Adrenal gland (tissue), 12 donors: Measurements from ENCODE around the gene CALHM1. TPM values are rescaled to one million over a fixed set of nuclear protein-coding genes. Genes with fewer than 3 reads are reported as not detected.

Source experiments
- DNase-seq, 7 donors: peaks; one replicate each; pipeline ENCODE4 v3.0.0-alpha.2; 2019 to 2020
- H3K27ac ChIP-seq, 5 donors: fragments of 200-600 bp; sonication (generic) in 4 of 5; 1 replicate in 3 of 5; 2 replicates in 2 of 5; pipeline versions ENCODE4 v1.5.1 to v1.8.0; 2016 to 2020; ENCODE audit warnings: mild to moderate bottlenecking in 1 of 5
- H3K27me3 ChIP-seq: fragments of 200-600 bp; 2 replicates; pipeline ENCODE4 v1.8.0; 2021
- H3K36me3 ChIP-seq, 2 donors: fragments of 200-600 bp; replicated peaks in 1 of 2; 1 replicate in 1 of 2; 2 replicates in 1 of 2; pipeline versions ENCODE4 v1.5.1 to v1.8.0; 2018 to 2022
- H3K4me1 ChIP-seq, 2 donors: fragments of 200-600 bp; replicated peaks in 1 of 2; 1 replicate in 1 of 2; 2 replicates in 1 of 2; pipeline versions ENCODE4 v1.5.1 to v1.8.0; 2018 to 2021
- H3K4me3 ChIP-seq, 4 donors: fragments of 200-600 bp; sonication (generic) in 3 of 4; one replicate each; pipeline ENCODE4 v1.5.1; 2016 to 2018
- H3K9me3 ChIP-seq, 3 donors: fragments of 200-600 bp; sonication (generic) in 1 of 3; replicated peaks in 1 of 3; 1 replicate in 2 of 3; 2 replicates in 1 of 3; pipeline versions ENCODE4 v1.5.1 to v1.8.0; 2016 to 2021
- POLR2A ChIP-seq, 2 donors: fragments of 450-650 bp; IDR thresholded peaks; one replicate each; pipeline ENCODE4 v1.6.1; 2017; ENCODE audit warnings: antibody characterized with exemption in 2 of 2, mild to moderate bottlenecking in 2 of 2, moderate library complexity in 1 of 2
- WGBS, 4 donors: extraction: QIAGEN DNeasy Blood & Tissue Kit in 2 of 4; methylation state at CpG; one replicate each; pipeline versions ENCODE4 v1.1.5 to v1.1.7; 2013 to 2017; 5-methylcytosine and 5-hydroxymethylcytosine counted together
- intact Hi-C, 2 donors: fragments of 100-400 bp; cut with DNase I; formaldehyde crosslinking; loops; one replicate each; pipeline versions ENCODE4 v1.14.1 to v1.15.0; 2022 to 2023
- polyA plus RNA-seq, 3 donors: library from polyadenylated mRNA; stranded (reverse); fragments of 200-250 nt in 2 of 3; fragments of 350-450 nt in 1 of 3; fragmentation: Illumina TruSeq in 1 of 3; extraction: RNeasy Lipid Tissue Mini Kit (QIAGEN cat#74804) in 1 of 3; gene quantifications; one replicate each; pipeline ENCODE4 v1.2.3, GENCODE V29; 2013 to 2014
- total RNA-seq, 9 donors: library from RNA; depleted of rRNA in 4 of 9; stranded (reverse); fragments of >200 nt in 4 of 9; fragments of 120-200 nt in 1 of 9; fragmentation: NEBNext Ultra II Directional in 1 of 9; extraction: Animal tissue kit (Norgen Biotek cat#: 25700) in 1 of 9; gene quantifications; one replicate each; pipeline versions ENCODE4 v1.1.0 to v1.2.4, GENCODE V29; 2013 to 2023
- TF ChIP-seq, protein P1 (sequence below), 6 experiments: fragments of 450-650 bp in 4 of 6; fragments of 200-600 bp in 2 of 6; sonication (generic) in 1 of 6; IDR thresholded peaks; 1 replicate in 5 of 6; 2 replicates in 1 of 6; pipeline versions ENCODE4 v1.5.1 to v1.8.0; 2016 to 2021; ENCODE audit warnings: antibody characterized with exemption in 6 of 6, mild to moderate bottlenecking in 2 of 6, moderate library complexity in 1 of 6
- donor health status: healthy with polysubstance abuse.
- donor health status: Bipolar disorder and iron deficiency.
- donor health status: DM: yes; HTN: yes; CAD: no.
- donor health status: DM: no; HTN: no; CAD: no.
- donor health status: DM: no; HTN: no; CAD: no.
- donor health status: DM: yes; HTN: yes; CAD: no.

The CALHM1 gene
- total and polyA plus RNA-seq, 12 donors: not detected

DNA sequence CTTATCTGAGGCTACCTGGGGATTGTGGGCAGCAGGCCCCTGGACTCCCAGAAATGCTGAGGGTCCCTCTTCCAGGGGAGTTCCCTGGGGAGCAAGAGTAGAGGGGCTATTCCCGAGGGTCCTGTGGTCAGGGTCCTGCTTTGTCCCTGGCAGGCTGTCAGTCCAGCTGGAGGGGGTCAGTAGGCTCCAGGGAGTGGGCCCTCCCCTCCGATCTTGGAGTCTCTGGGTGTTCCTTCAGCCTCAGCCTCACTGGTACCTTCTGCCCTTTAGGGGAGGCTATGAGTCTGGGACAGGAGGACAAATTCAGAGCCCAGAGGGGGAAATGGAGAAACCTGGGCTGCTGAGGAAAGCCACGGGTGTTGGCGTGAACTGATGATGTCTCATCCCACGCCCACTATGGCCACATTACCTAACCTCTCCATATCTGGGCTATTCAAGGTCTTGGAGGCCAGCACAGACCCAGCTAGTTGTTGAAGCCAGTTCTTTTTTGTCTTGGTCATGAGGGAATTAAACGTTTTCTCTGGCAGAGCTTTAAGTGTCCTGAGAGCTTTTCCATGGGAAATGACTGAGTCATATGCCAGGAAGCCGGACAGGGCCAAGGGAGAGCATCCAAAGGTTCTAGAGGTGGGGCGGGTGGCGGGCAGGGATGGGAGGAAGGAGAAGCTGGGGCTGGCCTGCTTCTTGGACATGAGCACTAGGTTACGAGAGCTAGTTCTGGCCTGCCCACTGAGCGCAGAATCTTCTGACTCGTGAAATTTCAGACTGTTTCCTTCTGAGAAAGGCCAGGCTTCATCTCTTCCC lies 12.7 kb downstream of the CALHM1 start:
- H3K4me1 ChIP-seq: peaks cover 44 to 84% of the 10 kb centered on the region in 2 donors
- TF ChIP-seq, protein P1, sequence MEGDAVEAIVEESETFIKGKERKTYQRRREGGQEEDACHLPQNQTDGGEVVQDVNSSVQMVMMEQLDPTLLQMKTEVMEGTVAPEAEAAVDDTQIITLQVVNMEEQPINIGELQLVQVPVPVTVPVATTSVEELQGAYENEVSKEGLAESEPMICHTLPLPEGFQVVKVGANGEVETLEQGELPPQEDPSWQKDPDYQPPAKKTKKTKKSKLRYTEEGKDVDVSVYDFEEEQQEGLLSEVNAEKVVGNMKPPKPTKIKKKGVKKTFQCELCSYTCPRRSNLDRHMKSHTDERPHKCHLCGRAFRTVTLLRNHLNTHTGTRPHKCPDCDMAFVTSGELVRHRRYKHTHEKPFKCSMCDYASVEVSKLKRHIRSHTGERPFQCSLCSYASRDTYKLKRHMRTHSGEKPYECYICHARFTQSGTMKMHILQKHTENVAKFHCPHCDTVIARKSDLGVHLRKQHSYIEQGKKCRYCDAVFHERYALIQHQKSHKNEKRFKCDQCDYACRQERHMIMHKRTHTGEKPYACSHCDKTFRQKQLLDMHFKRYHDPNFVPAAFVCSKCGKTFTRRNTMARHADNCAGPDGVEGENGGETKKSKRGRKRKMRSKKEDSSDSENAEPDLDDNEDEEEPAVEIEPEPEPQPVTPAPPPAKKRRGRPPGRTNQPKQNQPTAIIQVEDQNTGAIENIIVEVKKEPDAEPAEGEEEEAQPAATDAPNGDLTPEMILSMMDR (IDR thresholded peaks at IDR 0.05): no peak
- peak in 1 of 2 donors; percentile 36 for TF ChIP-seq POLR2A (IDR thresholded peaks at IDR 0.05)
- H3K36me3 ChIP-seq: peaks cover 0 to 80% of the 10 kb centered on the region in 2 donors
- no peaks in the 10 kb centered on the region for H3K27me3 ChIP-seq
- WGBS, 4 donors: 28 to 50% (median 40%) methylated on average over 8 to 12 of the region's 12 CpGs
- peak overlapping the region; percentile 51 to 96 (median 93) for H3K27ac ChIP-seq
- no peaks in the 10 kb centered on the region for H3K9me3 ChIP-seq
- intact Hi-C loops: no loop called here
- H3K4me3 ChIP-seq: no peak overlapping the region
- peak; percentile 66 to 92 (median 89) for DNase-seq

- H3K27me3 ChIP-seq: no peaks in the 10 kb centered on the region
- no peak for TF ChIP-seq POLR2A (IDR thresholded peaks at IDR 0.05)
- TF ChIP-seq, protein P1 (IDR thresholded peaks at IDR 0.05): no peak
- WGBS, 4 donors: 70 to 86% (median 74%) methylated on average over 6 to 9 of the region's 9 CpGs
- H3K36me3 ChIP-seq: peaks cover 0 to 84% of the 10 kb centered on the region in 2 donors
- peaks cover 44 to 79% of the 10 kb centered on the region in 2 donors for H3K4me1 ChIP-seq
- intact Hi-C loops: no loop called here
- H3K9me3 ChIP-seq: no peaks in the 10 kb centered on the region
- no peak for DNase-seq
- no peak overlapping the region for H3K4me3 ChIP-seq
- H3K27ac ChIP-seq: peak overlapping the region; percentile 51 to 96 (median 93)
Observed at GRCh38 chr10:103445366-103445765, 13.3 kb downstream of the CALHM1 start.

DNA sequence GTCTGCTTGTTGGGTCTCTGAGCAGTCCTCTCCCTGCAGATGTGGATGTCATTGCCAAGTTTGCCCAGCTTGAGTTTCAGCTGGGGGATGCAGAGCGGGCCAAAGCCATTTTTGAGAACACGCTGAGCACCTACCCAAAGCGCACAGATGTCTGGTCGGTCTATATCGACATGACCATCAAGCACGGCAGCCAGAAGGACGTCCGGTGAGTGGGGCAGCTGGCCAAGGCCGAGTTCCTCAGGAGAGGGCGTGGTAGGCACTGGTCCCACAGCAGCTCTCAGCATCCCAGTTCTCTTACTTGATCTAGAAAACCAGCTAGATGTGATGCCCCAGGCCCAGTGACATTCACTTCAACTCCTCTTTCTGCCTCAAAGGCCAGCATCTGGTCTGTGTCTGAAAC lies 14.2 kb downstream of the CALHM1 start:
- DNase-seq: no peak
- no peak for TF ChIP-seq POLR2A (IDR thresholded peaks at IDR 0.05)
- TF ChIP-seq, protein P1 (IDR thresholded peaks at IDR 0.05): no peak
- Histone ChIP-seq H3K27me3 (no peaks in the 10 kb centered on the region), H3K27ac (peak overlapping the region in 3 of 5 donors; percentile 93 to 96 (median 95)), H3K36me3 (peaks cover 0 to 83% of the 10 kb centered on the region in 2 donors), H3K4me3 (no peak overlapping the region), H3K9me3 (no peaks in the 10 kb centered on the region), H3K4me1 (peaks cover 43 to 71% of the 10 kb centered on the region in 2 donors)
- WGBS, 4 donors: 52 to 77% (median 64%) methylated on average over 8 to 10 of the region's 10 CpGs
- intact Hi-C loops: no loop called here

DNA sequence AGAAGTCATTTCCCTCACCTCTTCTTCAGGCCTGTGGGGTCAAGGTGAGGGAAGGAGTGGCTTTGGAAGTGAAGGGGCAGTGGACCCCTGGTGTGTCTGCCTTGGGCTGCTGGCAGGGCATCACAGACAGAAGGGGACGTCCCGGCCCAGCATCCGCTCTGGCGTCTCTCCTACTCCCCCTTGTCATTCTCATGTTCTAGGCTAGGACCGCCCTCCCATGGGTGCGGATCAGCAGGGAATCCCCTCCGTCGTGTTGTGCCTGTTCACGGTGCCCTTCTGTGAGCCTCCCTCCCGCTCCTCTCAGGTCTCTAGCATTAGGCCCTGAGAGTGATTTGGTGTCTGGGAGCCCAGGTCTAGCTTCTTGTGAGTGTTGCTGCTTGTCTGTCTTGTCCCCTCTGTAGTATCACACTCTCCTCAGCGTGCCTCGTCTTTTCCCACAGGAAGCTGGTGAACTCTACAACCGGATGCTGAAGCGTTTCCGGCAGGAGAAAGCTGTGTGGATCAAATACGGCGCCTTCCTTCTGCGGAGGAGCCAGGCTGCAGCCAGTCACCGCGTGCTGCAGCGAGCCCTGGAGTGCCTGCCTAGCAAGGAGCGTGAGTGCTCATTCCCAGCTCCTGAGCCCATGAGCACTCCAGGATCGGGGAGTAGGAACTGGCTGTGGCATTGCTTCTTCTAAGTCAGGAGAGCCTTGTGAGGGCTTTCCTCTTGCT lies 15.1 kb downstream of the CALHM1 start:
- 84 to 95% (median 92%) methylated on average over 12 to 23 of the region's 23 CpGs for WGBS, 4 donors
- H3K9me3 ChIP-seq: no peaks in the 10 kb centered on the region
- no peak overlapping the region for H3K4me3 ChIP-seq
- H3K36me3 ChIP-seq: peaks cover 0 to 83% of the 10 kb centered on the region in 2 donors
- no peaks in the 10 kb centered on the region for H3K27me3 ChIP-seq
- peaks cover 36 to 62% of the 10 kb centered on the region in 2 donors for H3K4me1 ChIP-seq
- intact Hi-C loops: no loop called here
- no peak for DNase-seq
- peak overlapping the region in 1 of 5 donors; percentile 95 for H3K27ac ChIP-seq
- TF ChIP-seq, protein P1 (IDR thresholded peaks at IDR 0.05): no peak
- TF ChIP-seq POLR2A (IDR thresholded peaks at IDR 0.05): no peak
